Hepatic stellate cell (primary cell): ENCODE measurements around the gene TLR4.

Experiments
- DNase-seq: peaks from one replicate; pipeline ENCODE4 v3.0.0; 2011; ENCODE audit warnings: low spot score

TLR4 gene

DNA sequence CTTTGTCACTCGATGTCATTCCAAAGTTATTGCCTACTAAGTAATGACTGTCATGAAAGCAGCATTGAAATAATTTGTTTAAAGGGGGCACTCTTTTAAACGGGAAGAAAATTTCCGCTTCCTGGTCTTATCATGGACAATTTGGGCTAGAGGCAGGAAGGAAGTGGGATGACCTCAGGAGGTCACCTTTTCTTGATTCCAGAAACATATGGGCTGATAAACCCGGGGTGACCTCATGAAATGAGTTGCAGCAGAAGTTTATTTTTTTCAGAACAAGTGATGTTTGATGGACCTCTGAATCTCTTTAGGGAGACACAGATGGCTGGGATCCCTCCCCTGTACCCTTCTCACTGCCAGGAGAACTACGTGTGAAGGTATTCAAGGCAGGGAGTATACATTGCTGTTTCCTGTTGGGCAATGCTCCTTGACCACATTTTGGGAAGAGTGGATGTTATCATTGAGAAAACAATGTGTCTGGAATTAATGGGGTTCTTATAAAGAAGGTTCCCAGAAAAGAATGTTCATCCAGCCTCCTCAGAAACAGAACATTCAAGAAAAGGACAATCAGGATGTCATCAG, 11.3 kb downstream of the TLR4 start:
- no peak for DNase-seq

DNA sequence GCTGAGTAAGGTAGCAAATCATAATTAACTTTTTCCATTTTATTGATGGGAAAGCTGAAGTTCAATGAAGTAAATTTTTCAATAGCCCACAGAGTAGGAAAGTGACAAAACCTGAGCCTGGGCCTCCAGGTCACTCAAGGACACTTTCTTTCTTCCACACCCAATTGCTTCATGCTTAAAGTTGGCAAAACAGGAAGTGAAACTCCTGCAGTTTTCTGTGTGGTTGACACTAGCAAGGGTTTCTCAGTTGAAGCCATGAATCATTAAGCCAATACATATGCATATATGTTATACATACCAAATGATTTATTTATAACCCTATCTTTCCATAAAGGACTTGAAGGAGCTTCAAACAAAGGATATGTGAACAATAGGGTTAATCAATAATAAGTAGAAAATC, 13.9 kb downstream of the TLR4 start:
- no peak for DNase-seq

DNA sequence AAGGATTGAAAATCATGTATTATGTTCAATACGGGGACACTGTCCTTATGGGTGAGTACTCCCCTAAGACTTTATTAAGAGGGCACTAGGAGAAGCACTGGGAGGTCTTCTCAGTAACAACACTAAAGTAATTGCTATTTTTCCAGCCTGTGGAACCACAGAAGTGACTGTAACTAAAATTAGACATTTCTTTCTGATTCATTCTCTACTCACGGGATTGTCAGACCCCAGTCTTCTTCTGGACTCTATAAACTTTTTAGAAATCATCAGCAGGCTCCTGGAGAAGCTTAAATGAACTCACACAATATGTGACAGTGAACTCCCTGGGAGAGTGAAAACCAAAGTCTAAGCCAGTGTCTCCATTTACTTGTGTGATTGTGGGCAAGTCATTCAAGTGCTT, 14.5 kb downstream of the TLR4 start:
- no peak for DNase-seq

DNA sequence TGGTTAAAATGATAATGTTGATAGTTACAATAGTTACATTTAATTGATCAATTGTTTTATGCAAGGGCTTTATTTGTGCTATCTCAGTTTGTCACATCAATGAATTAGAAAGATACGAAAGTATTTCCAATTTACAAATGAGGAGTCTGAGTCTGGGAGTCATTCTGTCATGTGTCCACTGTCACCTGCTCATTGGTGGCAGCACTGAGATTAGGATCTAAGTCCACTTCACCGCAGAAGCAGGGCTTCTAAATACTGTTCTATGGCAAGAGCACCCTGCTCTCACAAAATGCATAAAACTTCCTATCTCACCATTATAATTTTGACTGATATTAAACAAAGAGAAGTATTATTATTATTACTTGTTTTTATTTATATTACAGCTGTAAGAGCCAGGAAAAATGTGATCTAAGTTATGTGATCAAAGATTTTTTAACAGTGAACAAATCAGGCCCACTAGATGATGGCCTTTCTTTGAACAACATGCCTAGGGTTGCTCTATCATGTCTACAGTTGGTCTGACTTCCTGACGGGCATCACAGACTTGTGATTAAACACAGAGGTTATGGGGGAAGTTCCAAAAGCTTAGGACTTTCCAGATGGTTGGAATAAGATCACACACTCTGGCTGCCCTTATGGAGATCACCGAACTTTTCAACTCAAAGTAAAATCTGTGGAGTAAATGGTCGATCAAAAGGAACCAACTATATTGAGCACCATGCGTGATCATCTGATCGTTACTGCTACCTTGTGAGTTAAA, 15.1 kb downstream of the TLR4 start:
- DNase-seq, result no peak

DNA sequence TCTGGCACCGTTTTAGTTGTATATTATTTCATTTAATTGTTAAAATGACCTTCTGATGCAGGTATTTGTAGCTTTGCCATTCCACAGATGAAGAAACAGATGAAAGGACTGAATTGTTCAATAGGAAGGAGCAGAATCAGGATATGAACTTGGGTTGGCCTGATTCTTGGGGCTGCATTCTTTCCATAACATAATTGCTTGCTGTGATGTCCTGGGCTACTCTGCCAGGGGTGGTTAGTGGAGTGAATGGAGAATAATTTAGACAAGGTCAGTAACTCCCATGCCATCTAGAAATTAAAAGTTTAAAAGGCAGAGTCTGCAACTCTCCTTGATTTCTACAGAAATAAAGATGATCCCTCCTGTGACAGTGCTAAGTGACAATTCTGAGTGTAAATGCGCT, 15.9 kb downstream of the TLR4 start:
- no peak for DNase-seq

DNA sequence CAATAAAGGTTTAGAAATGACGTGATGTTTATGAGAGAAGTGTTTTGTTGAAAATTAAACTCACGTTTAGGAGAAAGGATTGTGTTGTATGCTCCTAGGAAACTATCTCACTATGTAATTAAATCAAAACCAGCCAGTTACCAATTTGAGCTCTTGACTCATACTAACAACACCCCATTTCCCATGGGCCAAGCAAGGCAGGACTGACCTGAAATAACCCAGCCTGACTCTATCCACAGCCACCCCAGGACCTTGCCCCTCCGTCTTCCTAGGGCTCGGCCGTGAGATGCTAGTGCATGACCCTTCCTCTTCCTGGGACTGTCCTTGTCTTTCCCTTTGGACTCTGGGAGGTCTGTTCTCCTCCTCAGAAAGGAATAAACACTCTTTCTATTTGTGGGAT, 16.4 kb downstream of the TLR4 start:
- no peak for DNase-seq

DNA sequence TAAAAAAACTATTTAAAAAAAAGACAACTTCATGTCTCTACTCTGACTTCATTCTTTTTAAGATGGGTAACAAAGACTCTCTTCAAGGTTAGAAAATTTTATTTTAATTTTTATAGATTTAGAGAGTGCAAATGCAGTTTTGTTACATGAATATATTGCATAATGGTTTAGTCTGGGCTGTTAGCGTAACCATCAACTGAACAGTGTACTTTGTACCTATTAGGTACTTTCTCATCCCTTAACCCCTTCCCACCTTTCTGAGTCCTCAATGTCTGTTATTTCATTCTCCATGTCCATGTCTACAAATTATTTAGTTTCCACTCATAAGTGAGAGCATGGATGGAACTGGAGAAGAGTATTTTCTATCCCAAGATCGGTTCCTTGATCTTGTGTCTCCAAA, 16.8 kb downstream of the TLR4 start:
- DNase-seq, result no peak

DNA sequence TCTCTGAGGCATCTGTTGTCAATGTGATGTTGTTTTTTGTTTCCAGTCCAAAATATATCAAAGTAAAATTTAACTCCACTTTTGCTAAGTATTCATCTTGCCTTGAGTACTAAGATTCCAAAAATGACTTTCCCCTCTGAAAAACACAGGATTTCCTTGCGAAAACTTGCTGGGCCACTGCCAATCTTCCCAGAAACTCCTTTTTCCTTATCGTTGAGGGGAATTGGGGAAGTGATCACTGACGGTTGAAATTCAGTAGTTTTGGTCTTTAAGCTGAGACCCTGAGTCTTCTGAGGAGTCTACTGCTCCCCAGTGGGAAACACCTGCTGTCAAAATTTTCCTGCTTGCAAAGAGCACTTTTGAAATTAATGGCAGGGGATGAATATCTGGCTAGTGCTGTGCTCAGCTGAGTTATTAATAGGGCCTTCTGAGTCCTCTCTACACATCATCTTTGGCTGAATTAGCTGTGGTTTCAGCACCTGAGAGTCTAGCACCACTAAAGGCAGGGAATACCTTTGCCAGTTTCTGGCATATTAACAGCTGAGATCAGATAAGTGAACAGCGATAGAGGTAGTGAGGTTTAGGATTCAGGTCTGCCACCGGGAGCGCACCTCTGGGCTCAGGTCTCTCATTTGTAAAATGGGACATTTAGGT, 18.0 kb downstream of the TLR4 start:
- no peak for DNase-seq

DNA sequence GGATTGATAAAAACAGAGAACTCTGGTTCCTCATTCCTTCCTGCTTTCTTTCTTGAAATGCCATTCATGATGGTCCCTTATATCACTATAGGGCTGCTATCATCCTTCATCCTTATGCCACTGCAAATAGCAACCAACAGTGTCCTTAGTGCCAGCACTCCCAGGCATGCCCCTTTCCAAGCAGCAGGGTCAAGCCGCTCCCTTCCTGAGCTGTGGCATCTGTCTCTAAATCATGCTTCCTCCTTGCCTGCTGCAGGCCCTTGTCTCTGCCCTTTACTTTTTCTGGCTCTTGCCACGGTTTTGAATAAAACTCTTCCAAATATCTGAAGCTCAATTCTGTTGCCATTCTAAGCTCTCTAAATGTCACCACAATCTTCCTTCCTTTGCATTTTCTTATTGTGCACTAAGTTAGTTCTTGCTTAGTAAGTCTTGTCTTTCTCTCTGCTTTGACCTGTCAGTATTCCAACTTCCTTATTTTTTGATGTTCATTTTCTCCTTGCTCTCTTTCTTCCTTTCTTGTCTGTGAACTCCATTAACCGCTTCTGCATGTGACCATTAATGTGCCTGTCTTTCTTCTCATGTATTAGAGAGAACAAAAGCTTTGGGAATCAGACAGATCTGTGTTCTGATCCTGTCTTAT, 19.9 kb downstream of the TLR4 start:
- no peak for DNase-seq

DNA sequence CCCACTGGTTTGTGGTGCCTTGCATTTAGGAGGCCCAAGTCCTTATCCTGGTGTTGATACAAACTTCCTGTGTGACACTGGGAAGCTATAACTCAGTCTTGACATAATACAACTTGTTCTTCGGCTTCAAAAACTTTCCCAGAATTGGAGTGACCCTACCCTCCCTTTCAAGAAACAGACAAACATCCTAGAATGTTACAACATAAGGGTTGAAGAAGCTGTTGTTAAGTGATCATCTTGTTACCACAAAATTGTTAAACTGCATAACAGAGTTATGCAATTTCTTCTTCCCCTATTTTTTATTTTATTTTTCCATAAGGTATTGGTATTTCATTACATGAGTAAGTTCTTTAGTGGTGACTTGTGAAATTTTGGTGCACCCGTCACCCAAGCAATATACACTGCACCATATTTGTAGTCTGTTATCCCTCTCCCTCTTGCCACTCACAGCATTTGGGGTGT, 21.3 kb downstream of the TLR4 start:
- no peak for DNase-seq

DNA sequence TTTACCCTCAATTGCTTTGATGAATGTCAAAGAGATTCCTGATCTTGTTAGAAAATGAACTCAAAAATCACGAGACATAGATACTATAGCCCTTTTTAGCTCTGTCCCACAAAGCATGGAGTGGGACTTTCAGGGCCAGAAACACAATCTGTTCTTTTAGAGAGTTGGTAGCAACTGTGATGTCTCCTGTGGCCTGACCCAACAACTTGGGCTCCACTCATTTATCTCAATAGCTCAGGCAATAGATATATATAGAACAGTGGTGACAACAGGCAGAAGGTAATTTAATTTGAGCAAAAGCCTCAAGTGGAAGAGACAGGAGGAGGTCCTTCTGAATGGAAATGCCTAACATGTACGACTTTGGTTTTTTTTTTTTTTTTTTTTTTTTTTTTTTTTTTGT, 25.2 kb downstream of the TLR4 start:
- DNase-seq, result no peak

DNA sequence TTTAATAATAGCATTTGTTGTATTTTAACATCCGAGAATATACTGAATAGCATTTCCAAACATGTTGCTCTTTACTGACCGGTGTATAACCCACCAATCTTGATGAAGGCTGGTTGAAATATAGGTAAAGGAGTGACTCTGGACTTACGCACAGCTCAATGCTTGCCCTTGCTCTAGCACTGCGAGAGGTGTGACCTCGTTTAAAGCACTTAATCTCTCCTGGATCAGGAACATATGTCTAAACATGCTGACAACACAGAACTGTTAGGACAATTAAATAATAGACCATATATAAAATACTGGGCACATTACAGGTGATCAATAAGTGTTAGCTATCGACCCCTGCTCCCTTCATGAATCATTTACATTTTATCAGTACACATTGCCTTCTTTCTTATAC, 28.3 kb downstream of the TLR4 start:
- no peak for DNase-seq

DNA sequence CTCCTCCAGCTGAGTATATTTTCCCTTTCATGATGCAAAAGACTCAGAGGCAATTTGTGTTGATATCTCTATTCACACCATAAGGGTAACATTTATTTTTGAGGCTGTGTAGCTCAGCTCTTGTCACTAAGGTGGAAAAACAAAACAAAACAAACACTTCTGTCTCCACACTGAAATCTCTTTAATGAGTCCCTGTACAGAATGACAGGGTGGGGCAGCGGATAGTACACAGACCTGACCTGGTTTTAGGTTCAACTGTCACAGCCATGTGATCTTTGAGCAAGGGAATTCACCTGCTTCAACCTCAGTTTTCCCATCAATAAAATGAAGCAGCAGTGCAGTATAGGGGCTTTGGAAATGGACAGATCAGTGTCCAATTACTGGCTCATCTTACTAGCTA, 29.3 kb downstream of the TLR4 start:
- no peak for DNase-seq

DNA sequence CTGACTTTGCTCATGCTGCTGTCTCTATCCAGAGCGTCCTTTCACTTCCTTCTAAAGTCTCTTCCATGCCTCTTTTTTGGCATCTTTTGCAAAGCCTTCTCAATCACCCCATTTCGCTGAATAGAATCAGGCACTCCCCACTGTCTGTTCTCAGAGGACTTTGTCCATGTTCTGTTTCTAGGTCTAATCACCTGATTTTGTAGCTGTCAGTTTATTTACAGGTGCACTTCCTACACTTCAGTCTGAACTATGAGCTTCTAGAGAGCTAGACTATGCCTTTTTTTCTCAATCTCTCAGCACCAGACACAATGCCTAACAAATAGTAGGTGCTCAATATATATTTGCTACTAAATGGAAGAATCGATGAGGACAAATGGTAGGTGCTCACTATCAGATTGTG, 29.9 kb downstream of the TLR4 start:
- DNase-seq, result no peak

DNA sequence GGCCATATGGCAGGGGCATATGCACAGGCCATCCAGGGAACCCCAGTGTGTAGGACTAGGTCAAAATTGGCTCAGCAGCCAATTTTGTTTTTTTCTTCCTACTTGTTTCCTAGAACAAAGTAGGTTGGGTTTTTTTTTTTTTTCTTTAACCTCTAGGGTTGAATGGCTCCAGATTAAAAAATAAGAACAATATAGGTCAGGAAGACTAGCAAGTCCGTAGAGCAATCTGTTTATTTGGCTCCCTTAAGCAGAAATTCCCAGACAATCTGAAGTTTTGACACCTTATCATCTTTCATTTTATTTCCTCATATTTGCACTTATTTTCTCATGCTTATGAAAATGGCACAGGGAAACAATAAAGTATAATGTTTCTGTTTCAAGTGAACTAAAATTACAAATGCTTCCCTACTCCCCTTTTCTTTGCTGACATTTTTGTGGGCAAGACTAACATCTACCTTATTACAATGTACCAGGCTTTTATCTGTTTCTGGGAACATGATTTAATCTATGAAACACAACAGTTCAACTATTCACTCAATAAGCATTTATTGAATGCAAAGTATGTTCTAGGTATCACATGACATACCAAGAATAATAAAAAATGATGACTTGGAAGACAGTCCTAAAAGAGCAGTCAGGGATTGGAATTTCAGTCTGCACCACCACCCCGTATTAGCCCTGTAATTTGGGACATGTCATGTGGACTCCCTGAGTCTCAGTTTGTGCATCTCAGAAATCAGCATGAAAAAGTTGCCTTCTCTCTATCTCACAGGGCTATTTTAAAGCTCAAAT, 30.5 kb downstream of the TLR4 start:
- peak; percentile 55 for DNase-seq

DNA sequence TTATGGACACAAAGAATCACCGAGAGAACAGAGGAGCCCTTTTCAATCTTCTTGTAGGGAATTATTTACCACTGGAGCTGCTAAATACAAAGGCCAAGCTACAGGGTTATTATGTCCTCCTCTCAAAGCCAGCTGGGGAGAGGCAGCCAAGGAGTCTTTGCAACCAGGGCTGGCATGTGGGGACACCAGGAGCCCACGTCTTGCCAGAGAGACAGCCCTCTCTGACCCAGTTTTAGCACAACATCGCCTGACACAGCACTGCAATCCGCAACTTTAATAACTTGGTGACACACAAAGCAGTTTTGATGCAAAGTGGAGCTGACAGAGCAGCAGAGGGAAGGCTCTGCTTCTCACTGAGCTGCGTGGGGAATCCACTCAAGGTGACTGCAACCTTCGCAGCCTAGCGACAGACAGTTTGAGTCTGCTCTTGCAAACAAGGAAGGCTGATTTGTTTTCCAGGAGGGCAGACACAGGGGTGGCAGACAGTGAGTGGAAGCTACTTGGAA, 33.6 kb downstream of the TLR4 start:
- DNase-seq, result no peak

DNA sequence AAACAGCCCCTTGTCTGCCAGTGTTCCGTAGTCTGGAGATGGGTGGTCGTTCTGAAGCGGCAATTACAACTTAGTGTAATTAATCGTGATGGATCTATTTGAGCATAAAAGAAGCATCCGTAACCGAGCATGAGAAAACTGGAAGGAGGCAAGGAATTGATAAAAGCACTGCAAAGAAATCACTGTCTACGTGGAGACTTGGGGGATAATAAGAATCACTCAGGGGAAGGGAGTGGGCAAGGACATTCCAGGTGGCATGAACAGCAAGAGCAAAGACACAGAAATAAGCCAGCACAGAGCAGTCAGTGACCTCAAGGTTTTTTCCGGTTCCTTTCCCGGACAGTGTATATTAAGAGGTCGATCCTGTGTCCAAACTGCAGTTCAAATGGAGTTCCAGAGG, 35.0 kb downstream of the TLR4 start:
- DNase-seq, result no peak

DNA sequence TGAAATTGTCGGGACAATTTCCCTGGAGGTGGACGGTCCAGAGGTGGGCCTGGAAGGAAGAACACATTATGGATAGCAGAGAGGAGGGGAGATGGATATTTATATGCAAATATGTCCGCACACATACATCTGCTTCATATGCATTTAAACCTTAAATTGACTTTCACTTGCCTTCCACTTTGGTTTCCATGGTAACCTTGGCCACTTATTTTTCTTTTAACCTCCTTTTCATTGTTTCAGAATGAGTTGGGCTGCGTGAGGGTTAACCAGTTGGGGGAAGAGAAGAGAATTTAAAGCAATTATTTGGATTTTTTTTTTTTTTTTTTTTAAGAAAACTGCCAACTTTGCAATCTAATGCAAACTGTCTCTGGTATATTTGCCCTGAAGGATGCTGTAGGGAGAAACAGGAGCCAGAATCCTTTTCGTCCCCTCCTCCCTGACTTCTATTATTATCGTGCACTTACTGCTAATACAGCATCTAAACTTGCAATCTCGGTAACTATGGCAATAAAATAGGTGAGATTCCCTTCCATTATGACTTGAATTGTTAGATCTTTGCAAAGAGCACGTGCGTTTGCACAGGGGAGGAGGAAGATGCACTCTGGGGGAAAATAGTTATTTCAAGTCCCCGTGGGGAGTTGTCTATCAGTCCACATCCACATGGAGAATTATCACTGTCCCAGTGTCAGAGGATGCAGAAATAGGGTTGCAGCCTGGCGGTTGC, 35.6 kb downstream of the TLR4 start:
- DNase-seq, result no peak

DNA sequence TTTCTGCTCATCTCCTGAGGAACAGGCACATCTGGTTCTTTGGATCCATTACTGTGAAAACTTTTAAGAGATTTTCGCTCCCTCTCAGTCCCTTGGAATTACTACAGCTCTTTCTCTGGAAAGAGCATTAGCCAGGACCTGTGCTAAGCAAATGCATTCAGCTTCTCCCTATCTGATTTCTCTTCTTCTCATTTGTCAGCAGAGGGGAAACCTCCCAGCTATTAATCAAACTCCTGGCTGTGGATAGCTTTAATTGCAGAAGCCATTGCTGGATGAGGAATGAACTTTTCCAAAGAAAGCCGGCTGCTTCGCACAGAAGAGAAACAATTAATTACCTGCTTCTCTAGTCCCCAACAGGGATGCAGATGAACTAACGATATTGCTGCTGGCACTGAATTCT, 37.9 kb downstream of the TLR4 start:
- no peak for DNase-seq

DNA sequence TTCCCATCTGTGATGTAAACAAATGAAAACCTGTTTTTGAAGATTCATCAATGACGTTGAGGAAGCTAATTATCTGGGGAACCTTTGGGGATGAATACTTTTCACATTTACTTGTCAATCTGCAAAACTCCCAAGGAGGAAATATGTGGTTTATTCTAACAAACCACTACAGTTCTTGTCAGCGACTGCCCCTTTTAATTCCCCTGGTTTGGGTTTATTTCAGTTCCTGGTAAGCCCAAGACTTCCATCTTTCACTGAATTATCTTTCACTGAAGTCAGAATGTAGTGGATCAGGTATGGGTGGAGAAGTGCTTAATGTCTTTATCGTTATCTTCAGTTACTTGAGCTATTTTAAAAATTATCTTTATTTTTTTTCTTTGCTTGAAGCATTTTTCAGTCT, 40.2 kb downstream of the TLR4 start:
- DNase-seq, result no peak

DNA sequence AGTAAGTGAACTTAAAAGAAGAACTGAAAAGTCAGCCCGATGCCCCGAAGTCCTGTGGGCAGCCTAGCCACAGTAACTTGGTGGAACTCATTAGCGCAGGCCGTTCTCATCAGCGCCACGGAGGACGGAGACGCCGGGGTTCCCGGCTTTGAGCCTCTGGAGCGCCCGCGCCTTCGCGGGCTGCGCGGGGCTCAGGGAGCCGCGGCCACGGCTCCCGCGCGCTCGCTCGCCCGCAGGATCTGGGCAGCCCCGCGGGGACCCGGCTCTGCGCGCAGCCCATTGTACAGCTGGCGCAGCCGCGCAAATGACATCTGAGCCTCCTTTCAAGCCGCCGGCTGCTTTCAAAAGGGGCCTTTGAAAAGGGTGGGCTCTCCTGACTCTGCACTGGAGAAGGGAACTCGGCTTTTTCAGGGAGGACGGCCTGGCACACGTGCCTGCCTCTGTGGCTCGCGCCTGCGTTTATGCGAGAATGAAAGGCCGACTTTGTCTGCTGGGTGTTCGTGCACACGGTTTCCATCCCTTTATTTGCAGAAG, 40.7 kb downstream of the TLR4 start:
- peak; percentile 24 for DNase-seq
